Effector CD8-positive, alpha-beta T cell (primary cell): ENCODE results near the gene LPP.

Experiments used
- DNase-seq: peaks from one replicate; lab custom pipeline; 2025; lab: John Stamatoyannopoulos, UW

LPP gene

DNA sequence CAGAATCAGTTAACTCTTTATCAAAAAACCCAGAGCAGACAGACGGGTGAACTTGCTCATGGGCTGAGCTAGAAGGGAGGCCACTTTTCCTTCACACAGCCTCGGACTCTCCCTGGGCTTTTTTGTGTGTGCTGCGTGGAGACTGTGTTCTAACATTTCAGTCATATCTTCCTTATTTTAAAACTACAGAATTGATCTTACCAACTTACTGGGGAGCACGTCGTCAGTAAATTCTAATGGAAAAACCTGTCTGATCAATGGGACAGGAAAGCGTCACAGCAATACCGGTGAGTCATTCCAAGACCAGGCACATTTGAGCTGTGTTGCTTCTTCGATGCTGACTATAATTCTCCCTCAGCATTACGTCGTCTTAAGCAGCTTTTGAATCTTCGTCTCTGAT is 145.1 kb downstream of the LPP start:
- DNase-seq = no peak

DNA sequence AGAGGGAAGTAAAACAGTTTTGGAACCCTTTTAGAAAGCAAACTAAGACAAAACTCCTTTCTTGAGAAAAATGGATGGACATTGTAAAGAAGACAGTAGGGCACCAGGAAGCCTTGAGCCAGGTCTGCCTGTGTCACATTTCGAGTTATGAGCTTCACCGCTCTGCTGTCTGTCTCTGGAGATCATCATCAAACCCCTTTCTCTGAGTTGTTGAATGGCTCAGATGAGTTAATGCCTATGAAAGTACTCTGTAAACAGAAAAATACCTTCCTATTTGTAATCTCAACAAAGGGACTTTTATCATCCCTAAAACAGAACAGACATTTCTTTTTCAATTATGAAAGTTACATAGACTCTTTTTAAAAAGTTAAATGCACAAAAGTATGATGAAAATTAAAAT is 145.8 kb downstream of the LPP start:
- no peak for DNase-seq

DNA sequence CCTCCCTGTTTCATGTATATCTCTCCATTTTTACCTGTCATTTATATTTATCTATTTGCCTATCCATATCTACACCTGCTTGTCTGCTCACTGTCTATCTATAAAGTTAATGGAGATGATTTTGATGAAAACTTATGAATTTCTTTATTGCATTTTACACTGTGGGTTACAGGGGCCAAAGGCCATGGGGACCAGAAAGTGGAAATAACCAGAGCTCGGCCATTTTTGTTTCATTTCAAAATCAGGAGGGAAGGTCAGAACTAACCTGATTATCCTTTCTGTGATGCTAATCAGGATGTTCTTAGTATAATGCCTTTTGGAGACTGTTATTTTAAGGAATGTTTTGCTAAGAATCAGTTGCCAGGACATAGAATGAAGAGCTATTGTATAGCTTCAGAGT is 147.2 kb downstream of the LPP start:
- DNase-seq = no peak

DNA sequence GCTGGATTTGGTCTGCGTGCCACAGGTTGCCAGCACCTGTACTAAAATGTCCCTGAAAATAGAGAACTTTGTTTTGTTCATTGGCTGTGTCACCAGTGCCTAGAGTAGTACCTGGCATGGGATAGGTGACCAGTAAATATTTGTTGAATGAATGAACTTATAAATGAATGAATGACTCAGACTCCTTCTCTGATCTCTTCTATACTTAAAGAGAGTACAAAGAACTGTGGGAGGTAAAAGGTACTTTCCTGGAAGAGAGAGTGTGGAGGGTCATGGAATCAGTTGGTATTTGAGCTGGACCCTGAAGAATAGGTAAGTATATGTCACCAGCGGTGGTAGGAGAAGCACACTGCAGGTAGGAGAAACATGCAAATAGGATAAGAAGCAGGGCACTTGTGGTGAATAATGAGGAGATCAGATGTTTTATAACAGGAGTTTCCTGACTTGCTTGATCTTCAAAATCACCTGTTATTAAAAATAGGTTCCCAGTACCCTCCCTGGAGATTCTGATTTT is 149.4 kb downstream of the LPP start:
- no peak for DNase-seq

DNA sequence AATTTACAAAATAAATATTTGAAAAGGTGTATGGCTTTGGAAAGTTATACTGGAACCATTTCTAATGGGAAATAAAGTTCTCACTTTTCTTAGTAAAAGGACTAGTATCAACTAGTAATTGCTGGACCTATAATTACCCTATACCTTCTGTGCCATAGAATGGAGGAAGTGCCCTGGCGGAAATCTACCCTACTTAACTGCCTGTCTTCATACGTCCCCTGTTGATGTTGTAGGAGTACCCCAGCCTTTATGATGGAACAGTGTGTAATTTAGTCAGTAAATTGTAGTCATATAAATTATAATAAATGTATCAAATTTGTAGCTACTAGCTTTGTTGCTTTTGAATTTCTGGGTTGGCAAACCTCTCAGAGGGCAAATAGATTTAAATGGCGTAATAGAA is 149.9 kb downstream of the LPP start:
- no peak for DNase-seq

DNA sequence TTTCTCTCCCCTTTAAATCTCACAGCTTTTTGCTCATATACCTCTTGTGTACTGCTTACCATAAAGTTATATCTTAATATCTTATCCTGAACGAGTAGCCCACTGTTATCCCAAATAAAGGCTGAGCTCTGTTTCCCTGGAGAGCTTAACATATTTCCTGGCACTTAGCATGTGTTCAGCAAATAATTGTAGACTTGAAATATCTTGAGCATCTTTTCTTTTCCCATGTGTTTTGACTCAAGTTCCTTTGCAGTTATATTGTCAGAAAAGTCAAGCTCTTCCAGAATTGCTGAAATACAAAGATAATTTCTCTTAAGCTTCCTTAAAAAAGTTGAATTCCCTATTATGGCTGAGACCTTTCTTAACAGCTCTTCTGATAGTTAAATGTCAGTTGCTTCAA is 150.5 kb downstream of the LPP start:
- DNase-seq = no peak

DNA sequence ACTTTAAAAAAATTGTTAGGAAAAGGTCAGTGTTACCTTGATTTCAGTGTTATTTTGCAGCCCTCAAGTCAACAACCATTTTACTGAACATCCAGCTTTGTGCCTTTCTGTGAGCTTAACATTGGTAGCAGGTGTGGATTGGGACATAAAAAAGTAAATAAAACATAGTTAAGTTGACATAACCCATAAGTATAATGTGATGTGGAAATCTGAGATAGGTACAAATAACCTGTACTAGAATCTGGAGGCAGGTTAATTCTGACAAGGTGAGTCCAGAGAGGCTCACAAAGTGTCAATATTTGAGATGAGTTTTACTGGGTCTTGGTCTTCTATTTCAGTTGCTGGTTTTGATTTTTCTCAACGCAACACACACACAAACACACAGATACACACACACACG is 151.3 kb downstream of the LPP start:
- DNase-seq = no peak

DNA sequence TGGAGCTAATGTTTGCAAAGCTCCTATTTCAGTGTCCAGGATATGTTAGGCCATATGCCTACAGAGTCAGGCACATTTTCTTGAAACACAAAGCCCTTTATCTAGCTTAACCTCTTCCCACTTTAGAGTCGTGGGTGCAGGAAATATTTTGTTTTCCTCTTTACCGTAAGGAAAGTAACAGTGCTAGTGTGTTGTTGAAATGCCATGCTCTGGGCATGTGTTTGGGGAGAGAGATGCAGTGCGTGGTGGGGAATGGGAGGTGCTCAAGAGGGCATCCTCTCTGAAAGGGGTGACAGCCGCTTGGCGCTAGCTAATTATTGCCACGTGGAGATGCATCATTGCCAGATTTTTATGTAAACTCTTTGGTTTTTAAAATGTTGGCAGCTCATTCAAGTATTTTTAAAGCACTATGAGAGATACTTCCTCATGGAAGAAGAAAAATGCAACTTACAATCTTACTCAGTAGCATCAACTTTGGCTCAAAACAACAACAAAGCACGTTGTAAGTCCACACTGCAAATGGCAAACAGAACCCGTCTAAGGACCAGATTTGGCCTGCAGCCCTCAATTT is 152.6 kb downstream of the LPP start:
- DNase-seq = no peak

DNA sequence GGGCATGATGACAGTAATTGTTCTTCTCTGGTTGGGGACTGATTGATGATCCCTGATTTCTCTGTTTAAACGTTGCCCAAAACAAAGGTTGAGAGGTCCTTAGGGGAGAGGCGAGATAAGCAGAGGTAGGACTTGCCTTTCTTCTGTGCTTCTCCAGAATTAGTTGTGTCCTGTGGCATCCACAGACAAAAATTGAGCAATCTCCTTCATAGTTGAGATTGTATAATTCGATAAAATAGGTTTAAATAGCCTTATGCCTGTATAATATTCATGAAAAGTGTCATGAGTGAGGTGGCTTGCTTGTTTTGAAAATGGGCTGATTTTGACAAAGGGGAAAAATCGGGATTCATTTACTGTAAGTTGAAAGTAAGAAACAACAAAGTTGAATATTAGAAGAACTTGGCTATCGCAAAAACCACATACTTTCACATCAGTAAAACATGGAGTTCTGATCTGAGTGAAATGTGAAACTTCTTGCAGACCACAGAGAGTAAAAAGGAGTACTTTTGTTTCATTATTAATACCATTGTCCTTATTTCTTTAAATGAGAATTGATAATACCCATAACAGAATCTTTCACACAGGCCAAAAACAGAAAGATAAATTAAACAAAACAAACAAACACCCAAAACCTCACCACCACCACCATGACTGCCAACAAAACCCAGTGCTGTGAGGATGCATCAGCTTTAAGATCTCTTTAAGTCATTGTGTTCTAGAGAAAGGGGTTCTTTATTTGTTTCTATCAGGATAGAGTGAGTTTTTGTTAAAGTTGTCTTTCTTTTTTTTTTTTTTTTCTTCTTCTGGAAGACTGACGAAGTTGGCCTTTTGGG is 155.7 kb downstream of the LPP start:
- DNase-seq = no peak

DNA sequence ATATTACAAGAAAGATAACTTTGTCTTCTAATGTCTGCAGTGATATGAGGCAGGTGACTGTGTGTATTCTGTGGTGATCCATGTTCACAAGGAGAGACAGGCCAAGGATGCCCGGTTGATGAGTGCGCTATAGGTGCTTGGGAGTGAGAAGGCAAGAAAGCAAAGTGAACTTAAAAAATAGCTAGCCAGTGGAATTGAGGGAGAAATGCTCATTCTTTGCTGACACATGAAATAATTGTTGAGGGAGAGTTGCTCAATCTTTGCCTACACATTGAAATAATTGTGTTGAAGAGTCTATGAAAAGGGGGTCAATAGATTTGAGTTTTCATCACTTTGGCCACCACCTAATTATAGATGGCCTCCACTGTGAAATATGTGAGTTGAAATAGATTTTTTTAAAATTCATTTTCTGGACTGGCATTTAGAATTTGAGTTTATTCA is 156.3 kb downstream of the LPP start:
- no peak for DNase-seq

DNA sequence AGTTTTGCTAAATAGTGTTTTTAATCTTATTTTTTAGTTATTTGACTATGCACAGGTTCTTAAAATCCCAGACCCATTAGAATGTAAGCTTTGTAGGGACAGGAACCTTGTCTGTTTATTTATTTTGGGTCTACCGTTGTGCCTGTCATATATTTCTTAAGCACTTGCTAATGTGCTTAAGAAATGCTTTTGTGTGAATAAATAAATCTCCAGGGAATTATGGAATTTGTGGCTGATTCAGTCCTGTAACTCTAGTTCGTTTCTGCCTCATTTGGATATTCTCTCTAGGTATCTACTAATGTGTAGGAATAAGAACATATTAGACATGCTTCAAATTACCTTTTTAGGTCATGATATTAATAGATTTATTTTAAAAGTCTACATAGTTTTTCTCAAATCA is 161.6 kb downstream of the LPP start:
- no peak for DNase-seq

DNA sequence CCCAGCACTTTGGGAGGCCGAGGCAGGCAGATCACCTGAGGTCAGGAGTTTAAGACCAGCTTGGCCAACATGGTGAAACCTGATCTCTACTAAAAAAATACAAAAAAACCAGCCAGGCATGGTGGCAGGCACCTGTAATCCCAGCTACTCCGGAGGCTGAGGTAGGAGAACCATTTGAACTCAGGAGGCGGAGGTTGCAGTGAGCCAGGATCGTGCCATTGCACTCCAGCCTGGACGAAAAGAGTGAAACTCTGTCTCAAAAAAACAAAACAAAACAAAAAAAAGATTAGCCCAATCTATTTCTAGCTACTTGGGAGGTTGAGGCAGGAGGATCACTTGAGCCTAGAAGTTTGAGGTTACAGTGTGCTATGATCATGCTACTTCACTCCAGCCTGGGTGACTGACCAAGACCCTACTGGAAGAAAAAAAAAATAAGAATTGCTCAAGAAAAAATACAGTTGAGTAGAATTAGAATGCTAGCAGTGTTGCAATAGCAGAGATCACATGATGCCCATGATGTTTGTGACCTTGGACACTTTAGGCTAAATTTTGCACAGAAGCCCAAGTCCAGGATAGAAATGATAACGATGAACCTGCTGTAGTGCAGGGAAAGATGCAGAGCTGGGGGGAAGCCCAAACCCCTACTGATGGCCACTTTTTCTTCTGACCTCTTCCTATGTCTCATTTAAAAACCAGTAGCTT is 162.2 kb downstream of the LPP start:
- no peak for DNase-seq

DNA sequence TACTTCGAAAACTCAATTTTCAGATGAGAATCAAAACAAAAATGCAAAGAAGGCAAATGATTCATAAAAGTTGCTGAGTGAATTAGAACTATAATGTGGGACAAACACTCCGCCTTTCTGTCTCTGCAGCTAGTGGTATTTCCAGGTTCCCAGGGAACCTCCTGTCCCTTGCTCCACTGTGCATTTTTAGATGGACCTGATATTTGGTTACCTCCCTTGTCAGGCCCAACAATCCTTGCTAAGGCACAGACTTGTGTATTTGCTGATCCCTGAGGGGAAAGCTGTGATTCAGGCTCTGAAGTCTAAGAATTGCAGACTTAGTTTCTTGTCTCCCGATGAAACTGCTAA is 162.7 kb downstream of the LPP start:
- no peak for DNase-seq

DNA sequence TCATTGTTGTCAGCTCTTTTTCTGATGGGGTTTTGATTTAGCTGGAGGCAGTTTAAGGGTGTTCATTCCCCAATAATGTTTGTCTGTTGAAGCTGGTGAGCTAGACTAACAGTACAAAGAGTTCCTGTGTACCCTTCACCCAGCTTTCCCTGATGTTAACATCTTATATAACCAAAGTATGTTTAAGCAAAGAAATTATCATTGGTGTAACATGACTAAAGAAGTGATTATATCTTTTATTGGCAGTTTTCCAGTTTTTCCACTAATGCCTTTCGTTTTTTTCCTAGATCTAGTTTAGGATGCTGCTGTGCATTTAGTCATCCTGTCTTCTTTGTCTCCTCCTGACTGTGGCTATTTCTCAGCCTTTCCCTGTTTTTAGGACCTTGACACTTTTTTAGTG is 165.6 kb downstream of the LPP start:
- DNase-seq = no peak

DNA sequence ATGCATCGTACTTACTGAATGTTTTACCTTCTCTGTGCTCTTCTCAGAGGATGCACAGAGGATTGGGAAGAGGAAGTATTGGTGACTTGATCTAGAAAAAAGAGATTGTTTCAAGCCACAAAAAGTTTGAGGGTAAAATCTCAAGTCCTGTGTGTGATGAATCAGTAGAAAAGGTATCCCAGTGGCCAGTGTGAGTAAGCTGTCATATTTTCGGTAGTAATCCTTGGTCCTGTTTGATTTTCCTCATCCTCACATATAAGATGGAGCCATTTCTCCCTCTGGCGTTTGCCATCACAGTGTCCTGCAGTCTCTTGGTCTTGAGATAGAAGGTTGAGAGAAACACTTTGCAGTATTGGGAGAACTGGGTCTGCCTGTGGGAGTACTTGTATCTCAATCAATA is 166.8 kb downstream of the LPP start:
- no peak for DNase-seq

DNA sequence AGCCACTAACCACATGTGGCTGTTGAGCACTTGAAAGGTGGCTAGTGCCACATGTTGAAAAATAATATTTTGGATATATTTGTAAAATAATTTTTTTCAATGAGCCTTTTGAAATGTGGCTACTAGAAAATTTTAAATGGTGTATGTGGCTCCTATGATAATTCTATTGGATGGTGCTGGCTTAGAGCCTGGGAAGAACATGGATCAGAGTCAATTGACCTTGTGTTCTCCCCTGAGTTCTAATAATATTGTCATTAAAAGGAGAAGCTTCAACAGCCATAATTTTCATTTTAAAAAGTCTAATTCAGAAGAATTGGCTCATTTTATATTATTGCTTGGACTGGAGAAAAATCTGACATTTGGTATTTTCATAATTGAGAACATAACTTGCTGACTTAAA is 167.3 kb downstream of the LPP start:
- no peak for DNase-seq

DNA sequence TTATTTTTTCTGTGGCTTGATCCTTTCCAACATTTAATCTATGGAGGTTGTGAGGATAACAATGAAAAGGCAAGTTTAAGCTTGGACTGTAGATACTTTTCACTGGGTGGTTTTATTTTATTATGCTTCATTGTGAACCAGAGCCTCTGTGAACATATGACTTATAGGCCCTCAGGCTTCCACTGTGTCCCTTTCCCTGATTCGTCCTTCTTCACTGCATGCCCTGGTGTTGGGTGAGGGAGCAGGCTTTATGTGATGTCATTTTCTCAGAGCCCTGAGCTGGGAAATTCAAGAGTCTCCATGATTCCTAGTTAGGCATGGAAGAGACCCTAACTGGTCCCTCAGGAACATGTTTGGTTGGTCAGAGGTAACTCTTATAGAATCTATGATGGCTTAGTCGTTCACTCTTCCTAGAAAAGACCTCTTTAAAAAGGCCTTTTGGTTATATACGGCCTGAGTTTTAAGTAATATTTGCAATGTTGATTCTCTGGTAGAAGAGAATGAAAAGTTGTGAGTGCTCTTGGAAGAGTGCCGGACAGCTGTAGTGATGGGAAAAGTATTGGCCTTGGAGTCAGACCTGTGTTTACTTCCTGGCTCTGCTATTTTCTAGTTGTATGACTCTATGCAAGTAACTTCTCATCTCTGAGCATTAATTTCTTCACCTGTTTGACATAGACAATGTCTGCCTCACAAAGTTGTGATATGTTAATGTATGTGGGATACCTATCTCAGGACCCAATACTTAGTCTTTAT is 168.4 kb downstream of the LPP start:
- no peak for DNase-seq

DNA sequence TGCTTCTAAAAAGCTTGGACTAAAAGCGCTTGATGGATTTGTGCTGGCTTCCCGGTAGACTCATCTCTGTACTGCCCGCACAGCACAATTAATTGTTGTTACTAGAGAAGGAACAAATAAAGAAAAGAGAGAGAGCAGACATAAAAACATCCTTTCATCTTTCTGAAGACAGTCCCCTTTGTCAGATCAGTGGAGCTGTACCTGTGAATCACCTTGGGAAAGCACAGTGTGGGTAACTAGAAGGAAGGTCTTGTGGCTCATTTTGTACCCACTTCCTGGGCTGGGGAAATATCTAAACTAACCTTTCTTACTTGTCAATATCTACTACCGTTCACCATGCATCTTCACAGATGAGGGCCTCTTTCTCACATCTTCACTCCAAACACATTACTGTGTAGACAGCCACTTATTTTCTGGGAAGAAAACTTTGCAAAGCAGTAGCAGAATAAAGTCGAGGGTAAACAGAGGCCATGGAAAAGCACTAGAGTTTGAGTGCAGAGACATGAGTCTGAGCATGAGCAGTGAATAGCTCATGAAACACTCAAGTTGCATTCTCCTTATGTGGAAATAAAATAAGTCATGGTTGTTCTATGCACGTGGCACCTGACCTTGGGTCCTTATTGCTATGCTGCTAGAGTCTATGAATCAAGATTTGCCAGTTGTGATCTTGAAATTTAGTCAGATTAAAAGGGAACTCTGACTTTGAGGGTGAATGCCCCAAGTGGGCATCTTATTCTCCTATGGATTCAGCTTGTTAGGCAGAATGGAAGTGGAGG is 169.3 kb downstream of the LPP start:
- no peak for DNase-seq

DNA sequence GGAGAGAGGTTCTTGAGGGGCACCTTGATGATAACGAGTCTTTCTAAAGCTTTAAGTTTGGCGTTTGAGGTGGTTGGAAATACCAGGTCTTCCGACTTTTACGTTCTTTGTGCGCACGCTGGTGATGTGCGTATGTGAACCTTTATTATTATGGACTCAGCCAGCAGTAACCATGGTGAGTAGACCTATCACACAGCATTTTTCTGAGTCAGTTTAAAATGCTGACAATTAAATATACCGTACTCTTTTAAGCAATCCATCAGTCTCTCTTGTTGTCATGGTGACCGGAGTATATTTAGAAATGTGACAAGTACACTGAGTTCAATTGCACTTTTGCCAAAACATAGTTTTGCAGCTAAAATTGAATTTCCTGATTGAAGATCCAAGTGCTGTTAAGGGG is 172.2 kb downstream of the LPP start:
- no peak for DNase-seq

DNA sequence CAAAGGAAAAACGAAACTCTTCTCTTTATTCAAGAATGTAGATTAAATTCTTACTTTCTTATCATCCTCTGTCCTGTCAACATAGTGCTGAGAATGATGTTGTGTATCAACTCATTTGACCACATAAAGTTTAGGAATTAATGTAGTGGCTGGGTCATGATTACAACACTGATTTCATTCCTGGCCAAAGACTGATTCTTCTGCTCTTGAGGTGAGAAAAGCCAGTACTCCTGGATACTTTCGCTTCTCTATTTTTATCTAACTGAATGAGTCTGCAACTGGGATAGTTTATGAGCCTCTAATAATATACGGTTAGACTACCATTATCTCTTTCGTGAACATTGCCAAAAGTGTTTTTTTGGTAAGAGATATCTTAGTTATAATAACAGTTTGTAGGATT is 173.0 kb downstream of the LPP start:
- no peak for DNase-seq

DNA sequence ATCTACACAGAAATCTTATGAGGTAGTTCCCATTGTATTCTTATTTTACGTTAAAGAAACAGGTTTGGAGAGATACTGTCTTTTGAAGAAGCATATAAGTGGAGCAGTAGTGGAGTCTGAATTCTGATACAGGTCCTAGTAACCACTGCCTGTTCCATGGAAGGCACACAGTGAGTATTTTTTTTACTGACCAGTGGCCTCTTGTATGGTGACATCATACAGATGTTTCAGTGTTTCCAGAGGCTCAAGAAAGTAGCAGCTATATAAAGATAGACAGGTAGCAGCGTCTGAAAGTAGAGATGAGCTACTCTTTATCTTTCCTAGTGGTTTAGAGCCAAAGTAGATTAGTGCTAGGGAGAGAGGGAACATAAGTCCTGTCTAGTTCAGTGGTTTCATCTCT is 173.5 kb downstream of the LPP start:
- no peak for DNase-seq

DNA sequence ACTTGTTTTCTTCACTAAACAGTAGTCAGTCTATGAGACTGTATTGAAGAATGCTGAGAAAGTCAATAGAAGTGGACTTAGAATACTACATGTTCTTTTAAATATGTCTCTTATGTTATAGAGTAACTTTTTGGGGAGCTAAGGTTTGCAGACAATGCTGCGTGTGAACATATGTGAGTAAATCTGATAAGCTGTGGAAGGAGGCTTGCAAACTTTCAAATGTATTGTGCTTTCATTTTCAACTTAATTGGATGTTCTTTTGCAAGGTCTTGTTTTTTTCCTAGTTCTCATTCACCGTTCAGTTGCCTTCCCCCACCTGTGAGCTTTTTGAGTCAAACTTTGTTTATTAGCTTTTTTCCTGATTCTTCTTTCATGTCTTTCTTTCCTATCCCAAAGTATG is 176.2 kb downstream of the LPP start:
- DNase-seq = no peak
